Sigmoid colon (tissue), 4 donors: Measurements from ENCODE around the gene CCR1.

ENCODE experiments used
- CTCF ChIP-seq, 4 experiments: fragments of 450-650 bp in 3 of 4; fragments of 200-600 bp in 1 of 4; IDR thresholded peaks; one replicate each; pipeline ENCODE4 v1.5.1; 2016 to 2019; ENCODE audit warnings: antibody characterized with exemption in 4 of 4, mild to moderate bottlenecking in 3 of 4, moderate library complexity in 2 of 4
- EP300 ChIP-seq, 4 donors: sonication (generic); formaldehyde crosslinking; IDR thresholded peaks; one replicate each; pipeline ENCODE4 v1.6.1; 2017; ENCODE audit warnings: antibody characterized with exemption in 4 of 4
- POLR2AphosphoS5 ChIP-seq, 4 donors: sonication (generic); formaldehyde crosslinking; IDR thresholded peaks; one replicate each; pipeline ENCODE4 v1.6.1; 2017; ENCODE audit warnings: antibody characterized with exemption in 4 of 4

DNA sequence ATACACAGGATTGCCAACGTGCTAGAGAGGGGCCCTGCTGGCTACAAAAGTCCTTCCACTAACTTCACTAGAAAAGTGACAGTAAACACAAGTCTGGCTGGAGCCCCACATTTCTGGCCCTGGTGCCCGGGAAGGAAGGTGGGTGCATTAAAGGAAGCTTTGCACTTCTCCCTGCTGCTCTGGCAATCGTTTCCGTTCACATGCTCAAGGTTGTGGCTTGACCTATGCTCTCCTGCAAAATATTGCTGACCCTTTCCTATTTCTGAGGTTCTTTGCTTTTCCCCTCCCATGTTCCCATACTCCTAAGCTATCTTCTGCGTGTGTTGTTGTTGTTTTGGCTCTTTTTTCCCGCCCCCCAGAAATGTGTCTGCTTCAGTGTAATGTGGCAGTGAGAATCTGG lies 25.1 kb upstream of the CCR1 start:
- TF ChIP-seq POLR2AphosphoS5 (IDR thresholded peaks at IDR 0.05) (no peak), EP300 (IDR thresholded peaks at IDR 0.05) (no peak), CTCF (IDR thresholded peaks at IDR 0.05) (no peak)
